Thyroid gland (tissue), 4 donors: ENCODE measurements around the gene ADAMTSL1. TPM values are rescaled to one million over a fixed set of nuclear protein-coding genes. Genes with fewer than 3 reads are reported as not detected.

Source experiments
- DNase-seq, 2 donors: peaks; one replicate each; pipeline ENCODE4 v3.0.0-alpha.2; 2019
- H3K27ac ChIP-seq, 3 donors: fragments of 200-600 bp; sonication (generic); 1 replicate in 2 of 3; 2 replicates in 1 of 3; pipeline ENCODE4 v1.5.1; 2016 to 2019; ENCODE audit warnings: mild to moderate bottlenecking in 1 of 3, moderate library complexity in 1 of 3
- H3K27me3 ChIP-seq: fragments of 200-600 bp; sonication (generic); one replicate; pipeline ENCODE4 v1.5.1; 2019
- H3K36me3 ChIP-seq, 2 donors: fragments of 200-600 bp; sonication (generic); one replicate each; pipeline ENCODE4 v1.5.1; 2016 to 2019
- H3K4me1 ChIP-seq, 2 donors: fragments of 200-600 bp; sonication (generic); one replicate each; pipeline ENCODE4 v1.5.1; 2017 to 2019
- H3K4me3 ChIP-seq, 3 donors: fragments of 200-600 bp; sonication (generic); replicated peaks in 1 of 3; 1 replicate in 2 of 3; 2 replicates in 1 of 3; pipeline ENCODE4 v1.5.1; 2016; ENCODE audit warnings: mild to moderate bottlenecking in 1 of 3
- H3K9me3 ChIP-seq: fragments of 200-600 bp; sonication (generic); one replicate; pipeline ENCODE4 v1.5.1; 2017
- POLR2A ChIP-seq, 2 donors: fragments of 450-650 bp; IDR thresholded peaks; one replicate each; pipeline ENCODE4 v1.6.1; 2017; ENCODE audit warnings: antibody characterized with exemption in 2 of 2, mild to moderate bottlenecking in 2 of 2, moderate library complexity in 1 of 2
- WGBS, 2 donors: methylation state at CpG; one replicate each; pipeline ENCODE4 v1.1.5; 2017; 5-methylcytosine and 5-hydroxymethylcytosine counted together
- intact Hi-C: fragments of 100-400 bp; cut with DNase I; formaldehyde crosslinking; loops from one replicate; pipeline ENCODE4 v1.15.1; 2023
- total RNA-seq, 4 donors: library from RNA; depleted of rRNA; stranded (reverse); fragments of >200 nt; gene quantifications; one replicate each; pipeline ENCODE4 v1.2.3, GENCODE V29; 2016
- TF ChIP-seq, protein P1 (sequence below), 6 experiments: fragments of 200-600 bp in 3 of 6; fragments of 450-650 bp in 3 of 6; sonication (generic) in 3 of 6; IDR thresholded peaks; one replicate each; pipeline ENCODE4 v1.5.1; 2016 to 2019; ENCODE audit warnings: antibody characterized with exemption in 6 of 6, mild to moderate bottlenecking in 2 of 6, inconsistent platforms in 1 of 6, moderate library complexity in 1 of 6

Gene ADAMTSL1
- total RNA-seq, 4 donors from 2014 or later, result 1.6 to 9.0 (median 4.8) TPM

DNA sequence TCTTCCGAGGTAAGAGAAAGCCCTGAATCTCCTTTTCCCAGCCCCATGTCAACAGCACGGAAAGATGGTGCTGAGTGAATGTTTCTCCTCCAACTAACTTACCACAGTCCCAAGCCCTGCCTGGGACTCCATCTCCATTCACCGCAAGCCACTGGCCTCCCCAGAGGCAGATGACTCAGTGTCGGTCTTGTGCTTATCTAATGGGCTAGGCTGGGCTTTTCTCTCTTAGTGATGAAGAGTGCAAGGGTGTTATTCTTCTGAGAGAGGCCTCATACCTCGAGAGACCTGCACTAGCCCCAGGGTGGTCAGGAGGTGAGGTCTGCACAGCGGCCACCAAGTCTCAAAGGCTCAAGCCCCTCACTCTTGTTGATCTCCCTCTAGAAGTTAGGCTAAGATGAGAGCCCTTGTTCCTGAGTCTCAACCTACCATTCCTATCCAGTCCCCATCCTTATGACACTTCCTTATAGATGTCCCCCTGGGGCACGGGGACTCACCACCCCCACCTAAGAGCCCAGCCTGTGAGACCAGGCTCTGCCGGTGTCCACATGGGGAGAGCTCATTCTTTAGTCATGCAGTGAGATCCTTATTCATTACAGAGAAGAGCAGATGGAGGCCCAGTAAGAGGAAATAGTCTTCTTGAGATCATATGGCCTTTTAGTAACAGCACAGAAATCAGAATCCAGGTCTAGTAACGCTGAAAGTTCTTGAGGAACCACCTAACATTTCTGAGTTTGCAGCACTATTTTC, 432.1 kb downstream of the ADAMTSL1 start:
- no peaks in the 10 kb centered on the region for H3K27me3 ChIP-seq
- no peak for DNase-seq
- WGBS, 2 donors, result 90 to 94% methylated on average over 9 of the region's 9 CpGs
- no peak overlapping the region for H3K4me3 ChIP-seq
- H3K4me1 ChIP-seq, result no peaks in the 10 kb centered on the region
- intact Hi-C loops, result no loop called here
- H3K27ac ChIP-seq, result no peak overlapping the region
- no peaks in the 10 kb centered on the region for H3K9me3 ChIP-seq
- TF ChIP-seq POLR2A (IDR thresholded peaks at IDR 0.05), result no peak
- TF ChIP-seq, protein P1, sequence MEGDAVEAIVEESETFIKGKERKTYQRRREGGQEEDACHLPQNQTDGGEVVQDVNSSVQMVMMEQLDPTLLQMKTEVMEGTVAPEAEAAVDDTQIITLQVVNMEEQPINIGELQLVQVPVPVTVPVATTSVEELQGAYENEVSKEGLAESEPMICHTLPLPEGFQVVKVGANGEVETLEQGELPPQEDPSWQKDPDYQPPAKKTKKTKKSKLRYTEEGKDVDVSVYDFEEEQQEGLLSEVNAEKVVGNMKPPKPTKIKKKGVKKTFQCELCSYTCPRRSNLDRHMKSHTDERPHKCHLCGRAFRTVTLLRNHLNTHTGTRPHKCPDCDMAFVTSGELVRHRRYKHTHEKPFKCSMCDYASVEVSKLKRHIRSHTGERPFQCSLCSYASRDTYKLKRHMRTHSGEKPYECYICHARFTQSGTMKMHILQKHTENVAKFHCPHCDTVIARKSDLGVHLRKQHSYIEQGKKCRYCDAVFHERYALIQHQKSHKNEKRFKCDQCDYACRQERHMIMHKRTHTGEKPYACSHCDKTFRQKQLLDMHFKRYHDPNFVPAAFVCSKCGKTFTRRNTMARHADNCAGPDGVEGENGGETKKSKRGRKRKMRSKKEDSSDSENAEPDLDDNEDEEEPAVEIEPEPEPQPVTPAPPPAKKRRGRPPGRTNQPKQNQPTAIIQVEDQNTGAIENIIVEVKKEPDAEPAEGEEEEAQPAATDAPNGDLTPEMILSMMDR (IDR thresholded peaks at IDR 0.05), result no peak
- H3K36me3 ChIP-seq, result no peaks in the 10 kb centered on the region

DNA sequence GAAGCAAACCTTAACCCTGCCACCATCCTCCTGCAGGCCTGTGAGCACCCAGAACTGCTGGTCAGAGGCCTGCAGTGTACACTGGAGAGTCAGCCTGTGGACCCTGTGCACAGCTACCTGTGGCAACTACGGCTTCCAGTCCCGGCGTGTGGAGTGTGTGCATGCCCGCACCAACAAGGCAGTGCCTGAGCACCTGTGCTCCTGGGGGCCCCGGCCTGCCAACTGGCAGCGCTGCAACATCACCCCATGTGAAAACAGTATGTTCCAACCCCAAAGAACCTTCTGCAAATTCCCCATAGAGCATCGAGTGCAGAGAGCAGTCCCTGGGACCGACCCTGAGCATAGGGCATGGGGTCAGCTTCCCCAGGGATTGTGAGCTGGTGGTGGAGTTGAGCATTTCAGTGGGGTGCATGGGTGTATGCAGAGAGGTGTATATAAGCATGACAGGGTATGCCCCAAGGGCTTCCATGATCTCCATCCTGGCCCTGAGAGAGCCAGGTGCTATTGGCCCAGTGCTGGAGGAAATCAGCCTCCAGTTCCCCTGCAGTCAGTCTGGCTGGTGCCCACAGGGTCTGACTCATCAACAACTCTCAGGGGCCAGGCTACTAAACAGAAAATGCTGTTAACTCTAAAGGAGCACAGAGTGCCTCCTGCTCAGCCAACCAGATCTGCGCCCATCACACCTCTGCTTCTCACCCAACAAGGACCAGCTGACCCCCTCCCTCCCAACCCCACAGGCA, 432.9 kb downstream of the ADAMTSL1 start:
- DNase-seq, result no peak
- no peak overlapping the region for H3K27ac ChIP-seq
- no peaks in the 10 kb centered on the region for H3K27me3 ChIP-seq
- no peak overlapping the region for H3K4me3 ChIP-seq
- no peaks in the 10 kb centered on the region for H3K36me3 ChIP-seq
- no peaks in the 10 kb centered on the region for H3K9me3 ChIP-seq
- intact Hi-C loops, result no loop called here
- TF ChIP-seq POLR2A (IDR thresholded peaks at IDR 0.05), result no peak
- TF ChIP-seq, protein P1 (IDR thresholded peaks at IDR 0.05), result no peak
- H3K4me1 ChIP-seq, result no peaks in the 10 kb centered on the region
- WGBS, 2 donors, result 88 to 93% methylated on average over 7 to 9 of the region's 9 CpGs

DNA sequence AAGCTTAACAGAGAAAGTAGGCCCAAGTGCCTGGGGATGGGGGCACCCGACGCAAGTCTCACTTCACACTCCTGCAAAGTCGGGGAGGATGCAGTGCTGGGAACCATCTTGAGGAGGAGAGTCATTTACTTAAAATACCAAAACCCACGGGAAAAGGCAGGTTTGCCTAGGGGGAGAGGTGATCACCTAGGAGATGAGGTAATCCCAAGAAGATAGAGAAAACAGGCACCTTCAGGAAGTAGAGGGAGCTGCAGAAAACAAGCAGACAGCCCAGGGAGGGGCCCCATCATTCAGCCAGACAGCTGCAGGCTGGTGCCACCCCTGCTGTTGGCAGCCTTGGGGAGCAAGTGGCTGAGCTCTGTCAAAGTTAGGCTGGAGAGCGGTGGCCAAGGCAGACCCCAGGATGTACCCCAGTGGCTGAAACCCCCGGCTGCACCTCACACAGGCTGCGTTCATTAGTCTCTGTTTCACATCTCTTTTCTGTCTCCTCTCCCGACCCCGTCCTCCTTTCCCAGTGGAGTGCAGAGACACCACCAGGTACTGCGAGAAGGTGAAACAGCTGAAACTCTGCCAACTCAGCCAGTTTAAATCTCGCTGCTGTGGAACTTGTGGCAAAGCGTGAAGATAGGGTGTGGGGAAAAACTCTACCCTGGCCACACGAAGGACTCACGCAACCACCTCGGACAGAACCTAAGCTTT, 434.1 kb downstream of the ADAMTSL1 start:
- Histone ChIP-seq H3K27ac (no peak overlapping the region), H3K27me3 (no peaks in the 10 kb centered on the region), H3K9me3 (no peaks in the 10 kb centered on the region), H3K4me1 (no peaks in the 10 kb centered on the region), H3K4me3 (no peak overlapping the region), H3K36me3 (no peaks in the 10 kb centered on the region)
- intact Hi-C loops, result no loop called here
- TF ChIP-seq, protein P1 (IDR thresholded peaks at IDR 0.05), result no peak
- TF ChIP-seq POLR2A (IDR thresholded peaks at IDR 0.05), result no peak
- 67 to 79% methylated on average over 15 of the region's 15 CpGs for WGBS, 2 donors
- DNase-seq, result no peak

DNA sequence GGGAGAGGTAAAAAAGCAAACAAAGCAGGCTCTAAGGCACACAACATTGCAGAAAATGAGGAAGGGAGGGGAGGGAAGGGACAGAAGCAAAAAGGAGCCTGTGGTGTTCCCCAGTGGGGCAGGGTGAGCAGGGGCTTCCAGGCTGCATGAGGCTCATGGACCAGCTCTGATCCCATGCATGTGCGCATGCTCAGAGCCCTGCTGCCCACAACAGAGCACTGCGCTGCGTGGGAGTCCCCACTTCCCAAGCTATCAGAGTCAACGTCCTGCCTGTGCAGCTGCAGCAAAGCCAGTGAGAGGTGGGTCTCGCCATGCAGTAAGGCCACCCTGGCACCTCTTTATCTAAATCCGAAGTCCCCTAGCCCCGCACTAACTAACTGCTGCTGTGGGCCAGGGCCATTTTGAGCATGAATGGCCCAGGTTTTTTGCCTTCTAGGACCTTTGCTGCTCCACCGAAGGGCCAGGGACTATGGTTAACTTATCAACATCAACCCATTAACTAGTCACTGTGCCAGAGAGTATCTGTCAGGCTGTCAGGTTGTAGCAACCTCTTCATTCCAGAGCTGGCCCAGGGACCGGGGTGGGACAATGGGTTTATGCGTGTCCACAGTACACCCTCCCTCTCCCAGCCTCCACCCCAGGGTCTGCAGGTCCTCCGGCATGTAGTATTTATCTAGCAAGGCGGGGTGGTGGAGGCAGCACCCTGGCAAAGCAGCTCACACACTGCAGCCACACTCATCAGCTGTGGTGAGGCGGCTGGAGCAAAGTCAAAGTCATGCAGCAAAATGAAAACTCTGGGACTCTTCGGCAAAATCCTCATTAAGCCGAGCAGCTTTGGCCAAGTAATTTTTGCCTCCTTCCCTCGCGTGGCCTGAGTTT, 435.4 kb downstream of the ADAMTSL1 start:
- Histone ChIP-seq H3K4me1 (no peaks in the 10 kb centered on the region), H3K27ac (no peak overlapping the region), H3K36me3 (no peaks in the 10 kb centered on the region), H3K4me3 (no peak overlapping the region), H3K27me3 (no peaks in the 10 kb centered on the region), H3K9me3 (no peaks in the 10 kb centered on the region)
- DNase-seq, result no peak
- WGBS, 2 donors, result 79 to 93% methylated on average over 17 of the region's 17 CpGs
- no peak for TF ChIP-seq POLR2A (IDR thresholded peaks at IDR 0.05)
- TF ChIP-seq, protein P1 (IDR thresholded peaks at IDR 0.05), result no peak
- intact Hi-C loops, result no loop called here
